ENCODE results near the gene TBX21. TPM values are rescaled to one million over a fixed set of nuclear protein-coding genes. Genes with fewer than 3 reads are reported as not detected.

TBX21 gene
- polyA plus RNA-seq, 3 donors, result 0.05 to 0.16 (median 0.13) TPM

DNA sequence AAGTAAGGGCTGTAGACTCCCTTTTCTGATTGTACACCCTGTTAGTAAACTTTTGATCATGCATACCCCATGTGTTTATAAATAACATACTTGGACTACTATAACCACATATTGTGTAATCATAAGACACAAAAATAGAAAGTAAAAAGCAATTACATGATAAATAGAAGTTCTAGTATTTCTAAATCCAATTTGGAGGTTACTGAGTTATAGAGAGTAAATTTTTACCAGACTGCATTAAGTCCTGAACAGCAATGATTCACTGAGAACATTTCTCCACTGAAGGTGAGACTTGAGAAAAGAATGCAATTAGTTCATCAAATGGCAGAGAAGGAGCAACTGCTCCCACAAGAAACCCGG is 46.8 kb upstream of the TBX21 start:
- Histone ChIP-seq H4K20me1 (ENCODE audit: insufficient read depth, low read length) (peaks cover 50% of the 10 kb centered on the region), H3K36me3 (replicated peaks in 1 of 2; ENCODE audit: control insufficient read depth in 1 of 2, insufficient read depth in 2 of 2, low read length in 2 of 2) (peaks cover 34 to 64% of the 10 kb centered on the region in 2 donors), H3K27me3 (ENCODE audit: control insufficient read depth in 2 of 2, insufficient read depth in 2 of 2, low read length in 2 of 2) (no peaks in the 10 kb centered on the region), H2AFZ (ENCODE audit: insufficient read depth, low read depth, low read length, poor library complexity, severe bottlenecking) (no peak overlapping the region), H3K9ac (ENCODE audit: insufficient read depth, low read length, poor library complexity, severe bottlenecking) (no peak overlapping the region), H3K4me3 (replicated peaks in 1 of 3; ENCODE audit: low read depth in 2 of 3, low read length in 3 of 3) (no peak overlapping the region), H3K4me2 (replicated peaks; ENCODE audit: extremely low read depth, low read length, poor library complexity, severe bottlenecking) (no peak overlapping the region), H3K4me1 (ENCODE audit: control insufficient read depth in 1 of 2, insufficient read depth in 2 of 2, low read length in 2 of 2) (peaks cover 9 to 20% of the 10 kb centered on the region in 2 donors), H3K79me2 (ENCODE audit: insufficient read depth, low read length) (no peaks in the 10 kb centered on the region), H3K27ac (ENCODE audit: low read depth in 1 of 2, low read length in 2 of 2) (no peak overlapping the region), H3K9me3 (replicated peaks in 1 of 2; ENCODE audit: control insufficient read depth in 1 of 2, insufficient read depth in 1 of 2, low read length in 2 of 2) (no peaks in the 10 kb centered on the region)
- peaks cover 42 to 56% of the 10 kb centered on the region in 2 donors for H3K36me3 Mint-ChIP-seq
- TF ChIP-seq, protein P1, sequence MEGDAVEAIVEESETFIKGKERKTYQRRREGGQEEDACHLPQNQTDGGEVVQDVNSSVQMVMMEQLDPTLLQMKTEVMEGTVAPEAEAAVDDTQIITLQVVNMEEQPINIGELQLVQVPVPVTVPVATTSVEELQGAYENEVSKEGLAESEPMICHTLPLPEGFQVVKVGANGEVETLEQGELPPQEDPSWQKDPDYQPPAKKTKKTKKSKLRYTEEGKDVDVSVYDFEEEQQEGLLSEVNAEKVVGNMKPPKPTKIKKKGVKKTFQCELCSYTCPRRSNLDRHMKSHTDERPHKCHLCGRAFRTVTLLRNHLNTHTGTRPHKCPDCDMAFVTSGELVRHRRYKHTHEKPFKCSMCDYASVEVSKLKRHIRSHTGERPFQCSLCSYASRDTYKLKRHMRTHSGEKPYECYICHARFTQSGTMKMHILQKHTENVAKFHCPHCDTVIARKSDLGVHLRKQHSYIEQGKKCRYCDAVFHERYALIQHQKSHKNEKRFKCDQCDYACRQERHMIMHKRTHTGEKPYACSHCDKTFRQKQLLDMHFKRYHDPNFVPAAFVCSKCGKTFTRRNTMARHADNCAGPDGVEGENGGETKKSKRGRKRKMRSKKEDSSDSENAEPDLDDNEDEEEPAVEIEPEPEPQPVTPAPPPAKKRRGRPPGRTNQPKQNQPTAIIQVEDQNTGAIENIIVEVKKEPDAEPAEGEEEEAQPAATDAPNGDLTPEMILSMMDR (IDR thresholded peaks at IDR 0.05), result no peak
- intact Hi-C loops (cut with micrococcal nuclease), result no loop called here
- H3K9me3 Mint-ChIP-seq, result peaks cover 0 to 6% (median 0%) of the 10 kb centered on the region in 7 donors
- H3K4me3 Mint-ChIP-seq, result no peak overlapping the region
- no CpG with 5 or more reads among the region's 1 CpG for WGBS (ENCODE audit: insufficient coverage)
- H3K27ac Mint-ChIP-seq, result peak overlapping the region in 1 of 7 donors; percentile 22
- no peak for DNase-seq
- H3K27me3 Mint-ChIP-seq (ENCODE audit: low read depth in 3 of 3), result peaks cover 0 to 5% (median 3%) of the 10 kb centered on the region in 3 donors
- H3K4me1 Mint-ChIP-seq, result peaks cover 22% of the 10 kb centered on the region

DNA sequence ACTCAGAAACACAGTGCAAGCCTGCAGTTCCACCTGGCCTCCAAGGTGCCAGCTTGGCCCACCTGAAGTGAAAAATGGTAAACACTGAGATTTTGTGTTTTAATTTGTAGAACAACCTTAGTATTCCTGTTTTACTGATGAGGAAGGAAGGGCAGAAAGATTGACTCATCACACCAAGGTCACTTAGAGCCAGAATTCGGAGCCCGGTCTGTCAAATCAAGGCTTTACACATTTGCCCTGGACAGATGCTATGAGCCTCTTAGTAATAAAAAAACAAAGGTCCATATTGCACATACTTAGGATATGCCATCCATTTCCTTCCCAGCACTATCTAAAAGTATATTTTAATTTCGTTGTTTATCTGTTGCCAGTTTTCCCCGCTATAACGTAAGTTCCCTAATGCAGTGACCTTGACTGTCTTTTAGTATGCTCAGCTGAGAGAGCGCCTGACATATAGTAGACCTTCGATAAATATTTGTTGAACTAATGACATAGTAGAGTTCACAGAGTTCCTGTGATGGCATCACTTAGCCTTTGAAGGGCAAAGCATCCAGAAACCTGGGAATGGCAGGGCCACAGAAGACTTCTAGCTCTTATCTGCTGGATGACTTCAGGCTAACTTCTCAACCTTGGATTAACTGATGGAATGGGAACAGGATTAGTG is 46.2 kb upstream of the TBX21 start:
- no peak for DNase-seq
- Histone ChIP-seq H3K36me3 (replicated peaks in 1 of 2; ENCODE audit: control insufficient read depth in 1 of 2, insufficient read depth in 2 of 2, low read length in 2 of 2) (peaks cover 32 to 59% of the 10 kb centered on the region in 2 donors), H4K20me1 (ENCODE audit: insufficient read depth, low read length) (peaks cover 47% of the 10 kb centered on the region), H3K27ac (ENCODE audit: low read depth in 1 of 2, low read length in 2 of 2) (no peak overlapping the region), H3K4me2 (replicated peaks; ENCODE audit: extremely low read depth, low read length, poor library complexity, severe bottlenecking) (no peak overlapping the region), H3K4me3 (replicated peaks in 1 of 3; ENCODE audit: low read depth in 2 of 3, low read length in 3 of 3) (no peak overlapping the region), H3K27me3 (ENCODE audit: control insufficient read depth in 2 of 2, insufficient read depth in 2 of 2, low read length in 2 of 2) (peaks cover 0 to 1% of the 10 kb centered on the region in 2 donors), H3K79me2 (ENCODE audit: insufficient read depth, low read length) (no peaks in the 10 kb centered on the region), H3K9ac (ENCODE audit: insufficient read depth, low read length, poor library complexity, severe bottlenecking) (no peak overlapping the region), H3K4me1 (ENCODE audit: control insufficient read depth in 1 of 2, insufficient read depth in 2 of 2, low read length in 2 of 2) (peaks cover 9 to 20% of the 10 kb centered on the region in 2 donors), H3K9me3 (replicated peaks in 1 of 2; ENCODE audit: control insufficient read depth in 1 of 2, insufficient read depth in 1 of 2, low read length in 2 of 2) (no peaks in the 10 kb centered on the region), H2AFZ (ENCODE audit: insufficient read depth, low read depth, low read length, poor library complexity, severe bottlenecking) (no peak overlapping the region)
- WGBS (ENCODE audit: insufficient coverage), result 73% methylated on average over 7 of the region's 7 CpGs
- Mint-ChIP-seq H3K27me3 (ENCODE audit: low read depth in 3 of 3) (peaks cover 0 to 7% (median 4%) of the 10 kb centered on the region in 3 donors), H3K36me3 (peaks cover 40 to 53% of the 10 kb centered on the region in 2 donors), H3K4me3 (no peak overlapping the region), H3K4me1 (peaks cover 22% of the 10 kb centered on the region), H3K9me3 (peaks cover 0 to 6% (median 0%) of the 10 kb centered on the region in 7 donors), H3K27ac (peak overlapping the region in 2 of 7 donors; percentile 22 to 40)
- intact Hi-C loops (cut with micrococcal nuclease), result no loop called here
- TF ChIP-seq, protein P1 (IDR thresholded peaks at IDR 0.05), result no peak

Data from CD14-positive monocyte (primary cell).